ENCODE data around the gene GALNT14.

Gene GALNT14

GRCh38 chr2:31168291-31168690 is 30.1 kb upstream of the GALNT14 start:
- no peak for TF ChIP-seq CTCF (conservative IDR thresholded peaks at IDR 0.05; ENCODE audit: low read depth)
- DNase-seq (ENCODE audit: low spot score) = no peak
- CTCF ChIA-PET = interaction anchor here (2.4 kb wide), 1 partner anchor 457 kb away, joined by 19 read pairs; no protein-coding TSS in a partner anchor
- no peak overlapping the region for H3K27ac ChIP-seq
- POLR2A ChIA-PET (ENCODE audit: low non-redundant PET) = no interaction called here

- H3K27ac ChIP-seq = no peak overlapping the region
- CTCF ChIA-PET = interaction anchor here (1.6 kb wide), 1 partner anchor 456 kb away, joined by 4 read pairs; no protein-coding TSS in a partner anchor
- no peak for DNase-seq (ENCODE audit: low spot score)
- POLR2A ChIA-PET (ENCODE audit: low non-redundant PET) = interaction anchor here (0.5 kb wide), 1 partner anchor 453 kb away, joined by 4 read pairs; no protein-coding TSS in a partner anchor
- TF ChIP-seq CTCF (conservative IDR thresholded peaks at IDR 0.05; ENCODE audit: low read depth) = no peak
These were observed 28.7 kb upstream of the GALNT14 start for GRCh38 chr2:31166925-31167324.

DNA sequence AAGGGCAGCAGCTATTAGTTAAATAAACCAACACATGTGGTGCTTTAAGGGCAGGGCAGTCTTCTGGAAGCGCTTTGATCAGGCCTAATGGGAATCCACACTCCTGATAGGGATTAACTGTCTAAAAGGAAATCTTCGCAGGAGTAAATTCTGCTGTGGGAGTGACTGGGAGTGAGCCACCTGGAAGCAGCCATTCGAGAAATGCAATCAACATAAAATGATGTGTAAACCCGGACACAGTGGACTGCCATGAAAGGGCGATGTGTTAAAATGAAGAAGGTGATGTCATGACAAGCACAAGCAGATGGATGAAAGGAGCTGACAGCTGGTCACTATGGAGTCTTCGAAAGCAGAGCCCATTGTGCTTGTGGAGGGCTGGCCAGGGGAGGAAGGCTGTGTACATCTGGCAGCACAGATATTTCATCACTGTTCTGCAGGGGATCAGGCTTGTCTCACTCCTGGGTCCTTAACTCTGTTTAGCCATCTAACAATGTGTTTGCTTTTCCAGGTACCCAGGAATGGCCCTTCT is 24.8 kb upstream of the GALNT14 start:
- ChIA-PET CTCF (interaction anchor here (0.7 kb wide), 1 partner anchor 293 kb away, joined by 3 read pairs; no protein-coding TSS in a partner anchor), POLR2A (ENCODE audit: low non-redundant PET) (no interaction called here)

GRCh38 chr2:31161637-31162036 is 23.4 kb upstream of the GALNT14 start:
- no peak for DNase-seq (ENCODE audit: low spot score)
- CTCF ChIA-PET = interaction anchor here (0.6 kb wide), 1 partner anchor 350 kb away, joined by 4 read pairs; no protein-coding TSS in a partner anchor
- H3K27ac ChIP-seq = no peak overlapping the region
- POLR2A ChIA-PET (ENCODE audit: low non-redundant PET) = no interaction called here
- no peak for TF ChIP-seq CTCF (conservative IDR thresholded peaks at IDR 0.05; ENCODE audit: low read depth)

More for the DNA sequence above, 24.8 kb upstream of the GALNT14 start:
- H3K27ac ChIP-seq = no peak overlapping the region
- DNase-seq (ENCODE audit: low spot score) = no peak
- no peak for TF ChIP-seq CTCF (conservative IDR thresholded peaks at IDR 0.05; ENCODE audit: low read depth)

DNA sequence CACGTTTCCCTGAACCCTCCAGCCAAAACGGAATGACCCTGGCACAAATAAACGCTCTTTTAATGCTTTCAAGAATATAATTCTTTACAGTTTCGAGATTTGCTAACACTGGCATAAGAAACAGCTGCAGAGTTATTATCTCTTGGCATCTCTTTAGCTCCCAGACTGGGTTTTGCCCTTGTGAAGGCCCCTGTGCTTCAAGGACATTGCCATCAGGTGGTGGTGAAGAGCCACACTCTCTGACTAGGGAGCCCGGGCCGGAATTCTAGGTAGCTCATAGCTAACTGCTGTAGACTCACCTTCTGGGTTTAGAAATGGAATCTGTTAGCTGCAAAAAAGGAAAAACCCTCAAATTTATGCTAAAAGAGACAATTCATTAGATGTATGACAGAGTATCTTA is 13.3 kb upstream of the GALNT14 start:
- H3K27ac ChIP-seq = no peak overlapping the region
- DNase-seq (ENCODE audit: low spot score) = no peak
- POLR2A ChIA-PET (ENCODE audit: low non-redundant PET) = no interaction called here
- TF ChIP-seq CTCF (conservative IDR thresholded peaks at IDR 0.05; ENCODE audit: low read depth) = no peak
- CTCF ChIA-PET = interaction anchor here (0.6 to 1.4 kb wide), 4 partner anchors 10 to 437 kb away, joined by 3 to 7 read pairs (median 4); partner anchors contain the start of gene GALNT14

- CTCF ChIA-PET = interaction anchor here (0.7 to 0.8 kb wide), 2 partner anchors 12 to 19 kb away, joined by 3 read pairs; no protein-coding TSS in a partner anchor
- no peak for TF ChIP-seq CTCF (conservative IDR thresholded peaks at IDR 0.05; ENCODE audit: low read depth)
- no peak overlapping the region for H3K27ac ChIP-seq
- POLR2A ChIA-PET (ENCODE audit: low non-redundant PET) = no interaction called here
- DNase-seq (ENCODE audit: low spot score) = no peak
These were observed 12.0 kb upstream of the GALNT14 start for GRCh38 chr2:31150120-31150670.

Measured in RWPE1 (cell line).